Muscle layer of duodenum (tissue), 2 donors: ENCODE data around the gene ASB7.
"Not testable (repeated sequence)": the region's sequence is repeated elsewhere in the genome, so short reads cannot be mapped to it uniquely, and the experiment has no call there.

Experiments used
- H3K27ac ChIP-seq: one replicate; pipeline ENCODE4 v1.7.0; 2013; ENCODE audit warnings: mild to moderate bottlenecking, low read length
- H3K27me3 ChIP-seq: one replicate; pipeline ENCODE4 v1.7.0; 2013; ENCODE audit warnings: low read depth, mild to moderate bottlenecking, control low read depth, low read length
- H3K36me3 ChIP-seq, 2 donors: one replicate each; pipeline ENCODE4 v1.7.0; 2013; ENCODE audit warnings: low read length in 2 of 2, control low read depth in 1 of 2, mild to moderate bottlenecking in 1 of 2; ENCODE audit not compliant: insufficient read depth in 2 of 2, control insufficient read depth in 1 of 2
- H3K4me1 ChIP-seq, 2 donors: one replicate each; pipeline ENCODE4 v1.7.0; 2013; ENCODE audit warnings: low read length in 2 of 2, mild to moderate bottlenecking in 2 of 2, control low read depth in 1 of 2, moderate library complexity in 1 of 2; ENCODE audit not compliant: insufficient read depth in 2 of 2, control insufficient read depth in 1 of 2
- H3K4me3 ChIP-seq, 2 donors: one replicate each; pipeline ENCODE4 v1.7.0; 2013; ENCODE audit warnings: low read length in 2 of 2, low read depth in 1 of 2, mild to moderate bottlenecking in 1 of 2
- H3K9me3 ChIP-seq, 2 donors: one replicate each; pipeline ENCODE4 v1.7.0; 2013; ENCODE audit warnings: low read length in 2 of 2, control low read depth in 1 of 2, mild to moderate bottlenecking in 1 of 2; ENCODE audit not compliant: control insufficient read depth in 1 of 2
- donor health status: healthy.

ASB7 gene

DNA sequence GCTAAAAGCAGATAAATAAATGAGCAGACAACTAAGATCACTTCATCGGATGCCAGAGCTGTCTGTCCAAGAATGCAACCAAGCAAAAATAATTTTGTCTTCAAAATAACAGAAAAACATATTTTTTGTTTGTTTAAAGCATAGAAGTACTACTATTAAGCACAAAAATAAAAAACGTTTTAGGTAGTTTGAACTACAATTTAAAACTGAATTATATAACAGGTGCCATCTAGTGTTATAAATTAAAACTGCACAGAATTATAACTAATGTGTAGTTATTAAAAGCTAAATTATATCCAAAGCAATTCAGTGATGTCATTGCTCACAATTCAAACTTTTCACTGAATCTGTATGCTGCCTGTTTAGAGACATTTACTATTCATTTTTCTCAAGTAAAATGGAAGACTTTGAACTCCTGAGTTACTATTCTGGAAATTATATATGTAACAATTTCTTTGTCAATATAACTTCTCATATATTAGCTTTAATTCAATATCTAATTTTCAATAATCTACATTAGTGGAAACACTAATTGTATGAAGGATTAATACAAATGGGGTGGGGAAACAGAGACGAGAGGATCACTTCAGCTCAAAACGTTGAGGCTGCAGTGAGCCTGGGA lies 29.9 kb upstream of the ASB7 start:
- no peaks in the 10 kb centered on the region for H3K27me3 ChIP-seq
- no peak overlapping the region for H3K27ac ChIP-seq
- no peaks in the 10 kb centered on the region for H3K9me3 ChIP-seq
- peaks cover 13 to 28% of the 10 kb centered on the region in 2 donors for H3K36me3 ChIP-seq
- no peaks in the 10 kb centered on the region for H3K4me1 ChIP-seq
- no peak overlapping the region for H3K4me3 ChIP-seq

GRCh38 chr15:100573526-100573925 lies 28.9 kb upstream of the ASB7 start:
- Histone ChIP-seq H3K27me3 (no peaks in the 10 kb centered on the region), H3K4me3 (no peak overlapping the region), H3K36me3 (peaks cover 10 to 25% of the 10 kb centered on the region in 2 donors), H3K27ac (no peak overlapping the region), H3K4me1 (no peaks in the 10 kb centered on the region), H3K9me3 (no peaks in the 10 kb centered on the region)

DNA sequence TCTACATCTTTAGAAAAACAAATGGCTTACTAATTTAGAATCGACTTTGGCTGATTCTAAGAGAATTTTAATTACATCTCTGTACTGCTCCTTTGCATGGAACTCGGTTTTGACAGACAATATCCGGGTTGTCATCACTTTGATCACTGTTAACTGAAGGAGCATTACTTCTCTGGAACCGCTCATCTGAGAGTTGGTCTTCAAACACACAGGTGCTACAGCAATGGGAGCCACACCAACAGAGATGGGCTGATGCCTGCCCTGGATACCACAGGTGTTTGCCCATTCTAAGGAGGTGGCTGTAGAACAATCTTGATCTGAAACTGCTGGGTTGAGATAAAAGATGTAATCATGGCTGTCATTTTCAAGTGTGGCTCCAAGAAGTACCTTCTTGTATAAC lies 22.0 kb upstream of the ASB7 start:
- H3K9me3 ChIP-seq, result no peaks in the 10 kb centered on the region
- H3K4me1 ChIP-seq, result no peaks in the 10 kb centered on the region
- H3K27me3 ChIP-seq, result no peaks in the 10 kb centered on the region
- H3K4me3 ChIP-seq, result no peak overlapping the region
- H3K27ac ChIP-seq, result no peak overlapping the region
- H3K36me3 ChIP-seq, result no peaks in the 10 kb centered on the region

GRCh38 chr15:100588638-100589242 lies 13.6 kb upstream of the ASB7 start:
- H3K4me1 ChIP-seq, result peaks cover 0 to 6% of the 10 kb centered on the region in 2 donors
- no peaks in the 10 kb centered on the region for H3K9me3 ChIP-seq
- H3K4me3 ChIP-seq, result no peak overlapping the region
- H3K27ac ChIP-seq, result no peak overlapping the region
- no peaks in the 10 kb centered on the region for H3K27me3 ChIP-seq
- no peaks in the 10 kb centered on the region for H3K36me3 ChIP-seq

DNA sequence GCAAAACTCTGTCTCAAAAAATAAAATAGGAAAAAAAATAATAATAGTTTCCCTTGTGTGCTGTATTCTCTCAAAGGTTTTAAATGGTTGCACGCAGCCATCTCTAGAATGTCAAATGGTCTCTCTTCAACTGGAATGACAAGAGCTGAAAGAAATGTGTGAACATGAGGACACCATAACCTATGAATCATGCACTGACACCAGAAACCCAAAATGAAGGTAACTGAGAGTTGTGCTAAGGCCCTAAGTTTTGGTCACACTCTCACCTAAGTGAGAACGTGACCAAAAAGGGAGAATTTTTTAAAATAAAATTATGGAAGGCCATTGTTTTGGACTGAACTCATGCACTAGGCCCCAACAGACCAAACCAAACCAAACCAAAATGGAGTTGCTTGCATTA lies 11.2 kb upstream of the ASB7 start:
- H3K36me3 ChIP-seq, H3K4me1 ChIP-seq, H3K9me3 ChIP-seq, H3K4me3 ChIP-seq, H3K27me3 ChIP-seq, H3K27ac ChIP-seq: not testable (repeated sequence)

GRCh38 chr15:100591835-100592234 lies 10.6 kb upstream of the ASB7 start:
- H3K4me1 ChIP-seq, result no peaks in the 10 kb centered on the region
- H3K9me3 ChIP-seq, result no peaks in the 10 kb centered on the region
- no peaks in the 10 kb centered on the region for H3K36me3 ChIP-seq
- no peaks in the 10 kb centered on the region for H3K27me3 ChIP-seq
- no peak overlapping the region for H3K27ac ChIP-seq
- no peak overlapping the region for H3K4me3 ChIP-seq

DNA sequence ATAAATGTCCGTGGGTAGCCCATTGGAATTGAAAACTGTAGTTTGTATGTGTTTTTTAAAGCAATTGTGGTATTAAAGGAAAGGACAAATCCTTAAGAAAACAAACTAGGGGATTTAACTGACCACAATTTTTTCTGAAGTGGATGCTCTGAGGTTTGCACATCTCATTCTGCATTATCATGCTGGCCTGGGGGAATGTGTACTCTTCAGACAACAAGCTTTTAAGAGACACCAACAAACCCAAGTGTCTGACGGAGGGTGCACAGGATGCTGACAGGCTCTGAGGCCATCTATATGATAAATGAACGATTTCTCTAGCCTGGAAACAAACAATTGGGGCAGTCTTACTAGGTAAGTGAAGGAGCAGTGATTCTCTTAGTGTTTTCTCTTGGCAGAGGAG lies 9.5 kb upstream of the ASB7 start:
- Histone ChIP-seq H3K27me3 (no peaks in the 10 kb centered on the region), H3K9me3 (no peaks in the 10 kb centered on the region), H3K36me3 (no peaks in the 10 kb centered on the region), H3K27ac (no peak overlapping the region), H3K4me1 (no peaks in the 10 kb centered on the region), H3K4me3 (no peak overlapping the region)

- H3K36me3 ChIP-seq, result no peaks in the 10 kb centered on the region
Measured at GRCh38 chr15:100593431-100593830, 9.0 kb upstream of the ASB7 start.

DNA sequence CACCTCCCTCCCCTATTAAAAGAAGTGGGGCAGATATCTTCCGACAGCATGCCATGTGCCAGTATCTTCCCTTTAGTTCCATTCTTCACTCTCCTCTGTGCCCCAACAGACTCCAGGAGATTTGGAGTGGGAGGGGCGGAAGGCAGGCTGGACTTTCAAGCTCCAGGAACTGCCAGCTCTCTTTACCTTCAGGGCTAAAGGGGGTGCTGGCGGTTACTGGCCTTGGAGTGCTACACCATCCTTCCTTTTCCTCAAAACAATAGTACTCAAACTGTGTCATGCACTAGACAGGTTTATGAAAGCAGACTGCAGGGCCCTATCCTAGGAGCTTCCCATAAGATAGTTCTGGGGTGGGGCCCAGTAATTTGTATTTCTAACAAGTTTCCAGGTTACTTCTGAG lies 6.4 kb upstream of the ASB7 start:
- H3K4me1 ChIP-seq, result peaks cover 5 to 6% of the 10 kb centered on the region in 2 donors
- no peaks in the 10 kb centered on the region for H3K36me3 ChIP-seq
- H3K4me3 ChIP-seq, result no peak overlapping the region
- H3K27ac ChIP-seq, result no peak overlapping the region
- H3K9me3 ChIP-seq, result no peaks in the 10 kb centered on the region
- no peaks in the 10 kb centered on the region for H3K27me3 ChIP-seq

More at GRCh38 chr15:100593431-100593830, 9.0 kb upstream of the ASB7 start:
- H3K27ac ChIP-seq, result no peak overlapping the region
- H3K4me3 ChIP-seq, result no peak overlapping the region
- no peaks in the 10 kb centered on the region for H3K27me3 ChIP-seq
- no peaks in the 10 kb centered on the region for H3K4me1 ChIP-seq
- no peaks in the 10 kb centered on the region for H3K9me3 ChIP-seq

DNA sequence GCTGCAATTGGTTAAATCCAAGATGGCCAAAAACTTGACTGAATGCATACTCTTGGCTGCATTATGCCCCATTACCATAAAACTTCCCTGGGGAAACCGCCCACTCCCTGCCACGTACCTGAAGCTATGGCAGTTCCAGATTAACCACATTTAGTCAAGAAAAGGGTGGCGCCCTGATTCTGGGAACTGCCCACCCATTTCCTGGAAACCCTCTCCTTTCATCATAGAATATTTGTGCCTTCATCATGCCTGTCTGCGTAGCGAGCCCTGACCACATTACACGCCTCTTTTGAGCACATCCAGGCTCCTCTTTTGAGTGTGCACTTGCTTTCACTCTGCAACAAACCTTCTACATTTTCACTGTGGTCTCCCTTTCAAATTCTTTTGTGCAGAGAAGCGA lies 5.6 kb upstream of the ASB7 start:
- Histone ChIP-seq H3K4me1 (peaks cover 8 to 11% of the 10 kb centered on the region in 2 donors), H3K27ac (no peak overlapping the region), H3K4me3 (no peak overlapping the region)

GRCh38 chr15:100597862-100598261 lies 4.5 kb upstream of the ASB7 start:
- H3K27ac ChIP-seq, result no peak overlapping the region
- H3K4me1 ChIP-seq, result peaks cover 8 to 12% of the 10 kb centered on the region in 2 donors
- no peaks in the 10 kb centered on the region for H3K36me3 ChIP-seq
- H3K9me3 ChIP-seq, result no peaks in the 10 kb centered on the region
- no peak overlapping the region for H3K4me3 ChIP-seq
- no peaks in the 10 kb centered on the region for H3K27me3 ChIP-seq

More for the DNA sequence above, 5.6 kb upstream of the ASB7 start:
- Histone ChIP-seq H3K9me3 (no peaks in the 10 kb centered on the region), H3K36me3 (no peaks in the 10 kb centered on the region), H3K27me3 (no peaks in the 10 kb centered on the region)

GRCh38 chr15:100598655-100599054 lies 3.7 kb upstream of the ASB7 start:
- Histone ChIP-seq H3K27me3 (no peaks in the 10 kb centered on the region), H3K4me1 (peaks cover 11 to 20% of the 10 kb centered on the region in 2 donors), H3K9me3 (no peaks in the 10 kb centered on the region), H3K27ac (no peak overlapping the region), H3K4me3 (no peak overlapping the region), H3K36me3 (no peaks in the 10 kb centered on the region)
